K562 (cell line): ENCODE data around the gene CTU1.

Experiments
- AFF1 ChIP-seq, 2 experiments: fragments of 450-650 bp; IDR thresholded peaks; 2 replicates each; pipeline ENCODE4 v1.6.1; 2018; ENCODE audit warnings: mild to moderate bottlenecking in 2 of 2, low read depth in 1 of 2; ENCODE audit not compliant: partially characterized antibody in 2 of 2
- CAMTA2 ChIP-seq: fragments of 250-450 bp; sonication (Bioruptor Pico); conservative IDR thresholded peaks from 2 replicates; pipeline ENCODE4 v1.5.1; 2022
- CBX2 ChIP-seq: fragments of 200-600 bp; sonication (generic); IDR thresholded peaks from one replicate; pipeline ENCODE4 v1.6.1; 2012; ENCODE audit warnings: mild to moderate bottlenecking, low read length, inconsistent platforms; ENCODE audit not compliant: insufficient read depth, poor library complexity, severe bottlenecking
- EGR1 ChIP-seq: fragments of 450-650 bp; conservative IDR thresholded peaks from 2 replicates; pipeline ENCODE4 v1.6.1; 2017; ENCODE audit warnings: mild to moderate bottlenecking
- GTF3C2 ChIP-seq: IDR thresholded peaks from 3 replicates; pipeline ENCODE4 v1.6.1; 2011; ENCODE audit warnings: borderline replicate concordance, mild to moderate bottlenecking, moderate library complexity; ENCODE audit not compliant: insufficient read length; ENCODE audit errors: extremely low read depth
- HDAC2 ChIP-seq: fragments of 450-650 bp; IDR thresholded peaks from 2 replicates; pipeline ENCODE4 v1.6.1; 2016; ENCODE audit warnings: mild to moderate bottlenecking
- LEF1 ChIP-seq: fragments of 450-650 bp; IDR thresholded peaks from 2 replicates; pipeline ENCODE4 v1.6.1; 2016; ENCODE audit warnings: mild to moderate bottlenecking
- POLR2A ChIP-seq: fragments of 450-650 bp; conservative IDR thresholded peaks from 2 replicates; pipeline ENCODE4 v1.6.1; 2016
- SIN3A ChIP-seq, 2 experiments: fragments of 150-350 bp in 1 of 2; IDR thresholded peaks; 2 replicates each; pipeline ENCODE4 v1.6.1; 2011 to 2016; ENCODE audit warnings: borderline replicate concordance in 2 of 2, low read depth in 2 of 2, low read length in 2 of 2, mild to moderate bottlenecking in 2 of 2, moderate library complexity in 2 of 2; ENCODE audit not compliant: control insufficient read depth in 1 of 2
- ZNF134 ChIP-seq: fragments of 250-450 bp; sonication (Bioruptor Pico); conservative IDR thresholded peaks from 2 replicates; pipeline ENCODE4 v1.4.0; 2020
- ZNF280B ChIP-seq: fragments of 250-450 bp; sonication (Bioruptor Pico); IDR thresholded peaks from 2 replicates; pipeline ENCODE4 v1.5.1; 2021; ENCODE audit warnings: mild to moderate bottlenecking
- ZNF324 ChIP-seq: fragments of 250-450 bp; sonication (Bioruptor Pico); IDR thresholded peaks from 2 replicates; pipeline ENCODE4 v1.4.0; 2020; ENCODE audit warnings: mild to moderate bottlenecking
- TF ChIP-seq, protein P1 (sequence below): sonication (generic); formaldehyde crosslinking; IDR thresholded peaks from 2 replicates; pipeline ENCODE4 v1.9.0; 2022; ENCODE audit warnings: mild to moderate bottlenecking, missing genetic modification reagents
- TF ChIP-seq, protein P2 (sequence below), 3 experiments: IDR thresholded peaks in 2 of 3; conservative IDR thresholded peaks in 1 of 3; 2 replicates each; pipeline ENCODE4 v1.5.1; 2011 to 2012; ENCODE audit warnings: low read length in 3 of 3, mild to moderate bottlenecking in 3 of 3, control low read depth in 2 of 3, improper control_type of control experiment in 1 of 3, inconsistent platforms in 1 of 3, low read depth in 1 of 3, mixed read lengths in 1 of 3, moderate library complexity in 1 of 3; ENCODE audit not compliant: insufficient read depth in 2 of 3

DNA sequence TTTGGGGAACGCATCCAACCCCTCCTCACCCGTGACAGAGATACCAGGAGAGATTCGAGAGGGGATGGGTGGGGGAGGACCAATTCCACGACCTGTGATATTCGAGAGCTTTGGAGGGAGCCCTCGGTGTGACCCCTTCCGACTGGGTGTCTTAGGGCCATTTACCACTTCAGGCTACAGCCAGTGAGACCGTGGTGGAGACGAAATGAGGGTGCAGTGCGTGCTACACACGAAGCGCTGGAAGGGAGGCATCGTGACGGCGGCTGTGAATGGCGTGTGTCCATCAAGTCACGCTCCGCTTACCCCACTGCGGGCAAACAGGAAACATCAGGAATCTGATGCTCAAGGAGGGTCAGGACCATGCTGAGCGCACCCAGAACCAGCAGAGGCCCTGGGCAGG lies 10.4 kb downstream of the CTU1 start:
- TF ChIP-seq AFF1 (IDR thresholded peaks at IDR 0.05; ENCODE audit: low read depth in 1 of 2, partially characterized antibody in 2 of 2): no peak
- TF ChIP-seq CBX2: no peak
- no peak for TF ChIP-seq POLR2A
- TF ChIP-seq, protein P1, sequence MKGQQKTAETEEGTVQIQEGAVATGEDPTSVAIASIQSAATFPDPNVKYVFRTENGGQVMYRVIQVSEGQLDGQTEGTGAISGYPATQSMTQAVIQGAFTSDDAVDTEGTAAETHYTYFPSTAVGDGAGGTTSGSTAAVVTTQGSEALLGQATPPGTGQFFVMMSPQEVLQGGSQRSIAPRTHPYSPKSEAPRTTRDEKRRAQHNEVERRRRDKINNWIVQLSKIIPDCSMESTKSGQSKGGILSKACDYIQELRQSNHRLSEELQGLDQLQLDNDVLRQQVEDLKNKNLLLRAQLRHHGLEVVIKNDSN: no peak
- TF ChIP-seq HDAC2: no peak
- no peak for TF ChIP-seq ZNF134 (CRISPR knock-in tag)
- TF ChIP-seq, protein P2, sequence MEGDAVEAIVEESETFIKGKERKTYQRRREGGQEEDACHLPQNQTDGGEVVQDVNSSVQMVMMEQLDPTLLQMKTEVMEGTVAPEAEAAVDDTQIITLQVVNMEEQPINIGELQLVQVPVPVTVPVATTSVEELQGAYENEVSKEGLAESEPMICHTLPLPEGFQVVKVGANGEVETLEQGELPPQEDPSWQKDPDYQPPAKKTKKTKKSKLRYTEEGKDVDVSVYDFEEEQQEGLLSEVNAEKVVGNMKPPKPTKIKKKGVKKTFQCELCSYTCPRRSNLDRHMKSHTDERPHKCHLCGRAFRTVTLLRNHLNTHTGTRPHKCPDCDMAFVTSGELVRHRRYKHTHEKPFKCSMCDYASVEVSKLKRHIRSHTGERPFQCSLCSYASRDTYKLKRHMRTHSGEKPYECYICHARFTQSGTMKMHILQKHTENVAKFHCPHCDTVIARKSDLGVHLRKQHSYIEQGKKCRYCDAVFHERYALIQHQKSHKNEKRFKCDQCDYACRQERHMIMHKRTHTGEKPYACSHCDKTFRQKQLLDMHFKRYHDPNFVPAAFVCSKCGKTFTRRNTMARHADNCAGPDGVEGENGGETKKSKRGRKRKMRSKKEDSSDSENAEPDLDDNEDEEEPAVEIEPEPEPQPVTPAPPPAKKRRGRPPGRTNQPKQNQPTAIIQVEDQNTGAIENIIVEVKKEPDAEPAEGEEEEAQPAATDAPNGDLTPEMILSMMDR (IDR thresholded peaks at IDR 0.05 in 2 of 3, conservative IDR thresholded peaks at IDR 0.05 in 1 of 3; ENCODE audit: insufficient read depth in 2 of 3, low read depth in 1 of 3, low read length in 3 of 3): no peak
- TF ChIP-seq CAMTA2 (CRISPR knock-in tag): no peak
- no peak for TF ChIP-seq ZNF280B (CRISPR knock-in tag)
- TF ChIP-seq EGR1: no peak
- TF ChIP-seq LEF1: no peak
- no peak for TF ChIP-seq SIN3A (IDR thresholded peaks at IDR 0.05; ENCODE audit: borderline replicate concordance in 2 of 2, control insufficient read depth in 1 of 2, low read depth in 2 of 2, low read length in 2 of 2)
- TF ChIP-seq GTF3C2: no peak
- no peak for TF ChIP-seq ZNF324 (CRISPR knock-in tag)
